BE2C (cell line): ENCODE results near the gene C2orf68.

Source experiments
- DNase-seq: peaks from one replicate; pipeline ENCODE4 v3.0.0-alpha.2; 2020
- H3K27me3 ChIP-seq: fragments of 250-450 bp; sonication (Bioruptor Pico); 2 replicates; pipeline ENCODE4 v1.5.1; 2020; ENCODE audit warnings: mild to moderate bottlenecking
- H3K36me3 ChIP-seq: fragments of 250-450 bp; sonication (Bioruptor Pico); 2 replicates; pipeline ENCODE4 v1.5.1; 2020; ENCODE audit warnings: mild to moderate bottlenecking
- H3K4me1 ChIP-seq: fragments of 250-450 bp; sonication (Bioruptor Pico); 2 replicates; pipeline ENCODE4 v1.5.1; 2020
- H3K4me3 ChIP-seq: 2 replicates; pipeline ENCODE4 v1.5.1; 2011; ENCODE audit warnings: low read depth, low read length
- H3K9me3 ChIP-seq: fragments of 250-450 bp; sonication (Bioruptor Pico); 2 replicates; pipeline ENCODE4 v1.5.1; 2020
- CTCF ChIP-seq: IDR thresholded peaks from 2 replicates; pipeline ENCODE4 v1.5.1; 2012; ENCODE audit warnings: mild to moderate bottlenecking, low read depth, low read length

Gene C2orf68

GRCh38 chr2:85580206-85580605 lies 31.7 kb downstream of the C2orf68 start:
- H3K4me1 ChIP-seq, result no peaks in the 10 kb centered on the region
- H3K9me3 ChIP-seq, result no peaks in the 10 kb centered on the region
- TF ChIP-seq CTCF, result no peak
- no peak for DNase-seq
- no peaks in the 10 kb centered on the region for H3K36me3 ChIP-seq
- no peaks in the 10 kb centered on the region for H3K27me3 ChIP-seq
- no peak overlapping the region for H3K4me3 ChIP-seq

GRCh38 chr2:85579266-85579935 lies 32.5 kb downstream of the C2orf68 start:
- Histone ChIP-seq H3K9me3 (no peaks in the 10 kb centered on the region), H3K36me3 (no peaks in the 10 kb centered on the region), H3K4me3 (no peak overlapping the region), H3K4me1 (no peaks in the 10 kb centered on the region), H3K27me3 (no peaks in the 10 kb centered on the region)
- no peak for DNase-seq
- no peak for TF ChIP-seq CTCF

GRCh38 chr2:85578243-85579180 lies 33.4 kb downstream of the C2orf68 start:
- DNase-seq, result no peak
- Histone ChIP-seq H3K4me3 (no peak overlapping the region), H3K9me3 (no peaks in the 10 kb centered on the region), H3K27me3 (no peaks in the 10 kb centered on the region), H3K36me3 (no peaks in the 10 kb centered on the region), H3K4me1 (no peaks in the 10 kb centered on the region)
- TF ChIP-seq CTCF, result no peak

- H3K9me3 ChIP-seq, result no peaks in the 10 kb centered on the region
- no peaks in the 10 kb centered on the region for H3K27me3 ChIP-seq
- H3K4me3 ChIP-seq, result no peak within 1 kb of the TSS
- TF ChIP-seq CTCF, result no peak
- H3K4me1 ChIP-seq, result no peaks in the 10 kb centered on the region
- H3K36me3 ChIP-seq, result no peaks in the 10 kb centered on the region
- DNase-seq, result no peak
Observed at GRCh38 chr2:85577386-85578242, 34.3 kb downstream of the C2orf68 start, which contains the start of gene VAMP8. Gene VAMP8 (plus strand): TSS chr2:85577586. CDS start chr2:85577647, 61 bp downstream.

GRCh38 chr2:85577063-85577385 lies 34.8 kb downstream of the C2orf68 start:
- Histone ChIP-seq H3K9me3 (no peaks in the 10 kb centered on the region), H3K36me3 (no peaks in the 10 kb centered on the region), H3K27me3 (no peaks in the 10 kb centered on the region), H3K4me3 (no peak overlapping the region), H3K4me1 (no peaks in the 10 kb centered on the region)
- no peak for TF ChIP-seq CTCF
- DNase-seq, result no peak
